ENCODE results near the gene CHST15.

- TF ChIP-seq POLR2AphosphoS5 (IDR thresholded peaks at IDR 0.05) = no peak
- no peak for TF ChIP-seq EP300 (IDR thresholded peaks at IDR 0.05)
- TF ChIP-seq CTCF (IDR thresholded peaks at IDR 0.05) = no peak
Observed at GRCh38 chr10:124142960-124143359, 49.6 kb upstream of the CHST15 start.

Measured in sigmoid colon (tissue), 4 donors.